ENCODE data around the gene UBE2S. TPM values are rescaled to one million over a fixed set of nuclear protein-coding genes. Genes with fewer than 3 reads are reported as not detected.

The UBE2S gene
- total and polyA plus RNA-seq, 10 of the 15 experiments (the other 5 are each of a cell fraction or from before 2014, with no cell fraction given): 2.3 to 640 (median 127) TPM

DNA sequence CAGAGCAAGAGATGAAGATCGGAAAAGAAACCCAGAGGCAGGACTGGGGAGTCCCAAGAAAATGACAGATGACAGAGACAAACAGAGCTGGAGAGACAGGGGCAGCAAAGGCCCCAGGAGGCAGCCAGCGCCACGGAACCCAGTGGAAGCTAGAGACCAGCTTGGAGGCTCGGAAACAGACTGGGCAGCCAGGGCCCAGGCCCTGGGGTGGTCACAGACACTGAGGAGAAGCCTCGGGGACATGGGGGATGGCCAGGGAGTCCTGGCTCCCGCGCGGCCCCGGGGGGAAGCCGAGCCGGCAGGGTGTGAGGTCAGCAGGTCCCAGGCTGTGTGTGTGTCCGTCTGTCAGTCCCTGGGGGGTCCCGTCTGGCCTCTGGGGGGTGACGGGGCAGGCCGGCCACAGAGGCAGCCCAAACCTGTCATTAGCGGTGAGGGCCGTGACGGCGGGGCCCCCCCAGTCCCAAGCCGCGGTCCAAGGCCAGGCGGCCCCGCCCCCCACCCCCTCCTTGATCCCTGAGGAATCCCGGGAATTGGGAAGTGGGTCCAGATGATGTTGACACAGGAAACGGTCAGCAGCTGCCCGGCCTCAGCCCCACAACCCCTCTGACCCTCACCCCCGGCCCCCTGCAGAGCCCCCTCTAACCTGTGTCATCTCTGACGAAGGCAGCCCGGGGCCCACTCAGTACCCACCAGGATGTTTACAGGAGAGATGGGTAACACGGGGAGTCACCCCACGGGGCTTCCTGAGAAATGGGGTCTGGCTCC is 33.4 kb downstream of the UBE2S start:
- CTCF ChIA-PET: no interaction called here
- Histone ChIP-seq H4K20me1 (ENCODE audit: control insufficient read depth, insufficient read depth) (no peaks in the 10 kb centered on the region), H2AFZ (ENCODE audit: control insufficient read depth, low read depth, low read length) (no peak overlapping the region), H3K4me2 (ENCODE audit: control insufficient read depth, insufficient read depth) (no peak overlapping the region), H3K27me3 (replicated peaks in 1 of 2; ENCODE audit: control insufficient read depth in 2 of 2, insufficient read depth in 2 of 2, low read length in 1 of 2) (peaks cover 3 to 4% of the 10 kb centered on the region in 2 experiments), H3K9ac (ENCODE audit: control insufficient read depth, insufficient read depth, low read length) (no peak overlapping the region), H3K36me3 (ENCODE audit: control insufficient read depth in 2 of 2, insufficient read depth in 2 of 2, low read length in 1 of 2) (no peaks in the 10 kb centered on the region), H3K27ac (ENCODE audit: control insufficient read depth, insufficient read depth) (no peak overlapping the region), H3K4me1 (ENCODE audit: control insufficient read depth, insufficient read depth, low read length) (no peaks in the 10 kb centered on the region), H3K79me2 (ENCODE audit: control insufficient read depth, insufficient read depth, low read length) (no peaks in the 10 kb centered on the region), H3K4me3 (no peak overlapping the region), H3K9me3 (replicated peaks; ENCODE audit: control insufficient read depth, insufficient read depth, low read length) (no peaks in the 10 kb centered on the region)
- no TSS peak for BruUV-seq (replicated peaks)
- in situ Hi-C loops (cut with MboI) (no loop called here), intact Hi-C loops (cut with micrococcal nuclease; ENCODE audit: unreplicated experiment) (no loop called here)
- FAIRE-seq (no peak), ATAC-seq (no peak; the same call in 2 of the 3 replicates), DNase-seq (ENCODE audit: low read depth, low spot score) (no peak)
- WGBS (ENCODE audit: insufficient coverage, insufficient replicate concordance, low lambda C conversion rate, missing lambda C conversion rate): 19% methylated on average over 14 of the region's 31 CpGs
- SMC1A ChIA-PET (ENCODE audit: uncharacterized antibody, unreplicated experiment): no interaction called here
- POLR2A ChIA-PET: no interaction called here
- RAD21 ChIA-PET (ENCODE audit: unreplicated experiment): no interaction called here
- TF ChIP-seq BRCA1 (IDR thresholded peaks at IDR 0.05; ENCODE audit: low read depth, low read length) (no peak), TBL1XR1 (IDR thresholded peaks at IDR 0.05; ENCODE audit: low read depth, low read length) (no peak), POLR2AphosphoS2 (IDR thresholded peaks at IDR 0.05; ENCODE audit: low read depth, low read length) (no peak), YY1 (IDR thresholded peaks at IDR 0.05; ENCODE audit: low read depth, low read length) (no peak), YBX1 (IDR thresholded peaks at IDR 0.05) (no peak), IKZF2 (IDR thresholded peaks at IDR 0.05) (no peak), SUPT20H (IDR thresholded peaks at IDR 0.05; ENCODE audit: borderline replicate concordance, control insufficient read depth, low read depth, low read length) (no peak), SIN3A (IDR thresholded peaks at IDR 0.05; ENCODE audit: low read depth, low read length) (no peak), ETV6 (conservative IDR thresholded peaks at IDR 0.05 in 1 of 2, IDR thresholded peaks at IDR 0.05 in 1 of 2; ENCODE audit: borderline replicate concordance in 1 of 2, low read depth in 1 of 2) (no peak)
- TF ChIP-seq, protein P1, sequence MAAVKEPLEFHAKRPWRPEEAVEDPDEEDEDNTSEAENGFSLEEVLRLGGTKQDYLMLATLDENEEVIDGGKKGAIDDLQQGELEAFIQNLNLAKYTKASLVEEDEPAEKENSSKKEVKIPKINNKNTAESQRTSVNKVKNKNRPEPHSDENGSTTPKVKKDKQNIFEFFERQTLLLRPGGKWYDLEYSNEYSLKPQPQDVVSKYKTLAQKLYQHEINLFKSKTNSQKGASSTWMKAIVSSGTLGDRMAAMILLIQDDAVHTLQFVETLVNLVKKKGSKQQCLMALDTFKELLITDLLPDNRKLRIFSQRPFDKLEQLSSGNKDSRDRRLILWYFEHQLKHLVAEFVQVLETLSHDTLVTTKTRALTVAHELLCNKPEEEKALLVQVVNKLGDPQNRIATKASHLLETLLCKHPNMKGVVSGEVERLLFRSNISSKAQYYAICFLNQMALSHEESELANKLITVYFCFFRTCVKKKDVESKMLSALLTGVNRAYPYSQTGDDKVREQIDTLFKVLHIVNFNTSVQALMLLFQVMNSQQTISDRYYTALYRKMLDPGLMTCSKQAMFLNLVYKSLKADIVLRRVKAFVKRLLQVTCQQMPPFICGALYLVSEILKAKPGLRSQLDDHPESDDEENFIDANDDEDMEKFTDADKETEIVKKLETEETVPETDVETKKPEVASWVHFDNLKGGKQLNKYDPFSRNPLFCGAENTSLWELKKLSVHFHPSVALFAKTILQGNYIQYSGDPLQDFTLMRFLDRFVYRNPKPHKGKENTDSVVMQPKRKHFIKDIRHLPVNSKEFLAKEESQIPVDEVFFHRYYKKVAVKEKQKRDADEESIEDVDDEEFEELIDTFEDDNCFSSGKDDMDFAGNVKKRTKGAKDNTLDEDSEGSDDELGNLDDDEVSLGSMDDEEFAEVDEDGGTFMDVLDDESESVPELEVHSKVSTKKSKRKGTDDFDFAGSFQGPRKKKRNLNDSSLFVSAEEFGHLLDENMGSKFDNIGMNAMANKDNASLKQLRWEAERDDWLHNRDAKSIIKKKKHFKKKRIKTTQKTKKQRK (IDR thresholded peaks at IDR 0.05; ENCODE audit: low read depth, low read length): no peak
- TF ChIP-seq, protein P2, sequence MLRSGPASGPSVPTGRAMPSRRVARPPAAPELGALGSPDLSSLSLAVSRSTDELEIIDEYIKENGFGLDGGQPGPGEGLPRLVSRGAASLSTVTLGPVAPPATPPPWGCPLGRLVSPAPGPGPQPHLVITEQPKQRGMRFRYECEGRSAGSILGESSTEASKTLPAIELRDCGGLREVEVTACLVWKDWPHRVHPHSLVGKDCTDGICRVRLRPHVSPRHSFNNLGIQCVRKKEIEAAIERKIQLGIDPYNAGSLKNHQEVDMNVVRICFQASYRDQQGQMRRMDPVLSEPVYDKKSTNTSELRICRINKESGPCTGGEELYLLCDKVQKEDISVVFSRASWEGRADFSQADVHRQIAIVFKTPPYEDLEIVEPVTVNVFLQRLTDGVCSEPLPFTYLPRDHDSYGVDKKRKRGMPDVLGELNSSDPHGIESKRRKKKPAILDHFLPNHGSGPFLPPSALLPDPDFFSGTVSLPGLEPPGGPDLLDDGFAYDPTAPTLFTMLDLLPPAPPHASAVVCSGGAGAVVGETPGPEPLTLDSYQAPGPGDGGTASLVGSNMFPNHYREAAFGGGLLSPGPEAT (IDR thresholded peaks at IDR 0.05; ENCODE audit: low read depth): no peak
- TF ChIP-seq, protein P3, sequence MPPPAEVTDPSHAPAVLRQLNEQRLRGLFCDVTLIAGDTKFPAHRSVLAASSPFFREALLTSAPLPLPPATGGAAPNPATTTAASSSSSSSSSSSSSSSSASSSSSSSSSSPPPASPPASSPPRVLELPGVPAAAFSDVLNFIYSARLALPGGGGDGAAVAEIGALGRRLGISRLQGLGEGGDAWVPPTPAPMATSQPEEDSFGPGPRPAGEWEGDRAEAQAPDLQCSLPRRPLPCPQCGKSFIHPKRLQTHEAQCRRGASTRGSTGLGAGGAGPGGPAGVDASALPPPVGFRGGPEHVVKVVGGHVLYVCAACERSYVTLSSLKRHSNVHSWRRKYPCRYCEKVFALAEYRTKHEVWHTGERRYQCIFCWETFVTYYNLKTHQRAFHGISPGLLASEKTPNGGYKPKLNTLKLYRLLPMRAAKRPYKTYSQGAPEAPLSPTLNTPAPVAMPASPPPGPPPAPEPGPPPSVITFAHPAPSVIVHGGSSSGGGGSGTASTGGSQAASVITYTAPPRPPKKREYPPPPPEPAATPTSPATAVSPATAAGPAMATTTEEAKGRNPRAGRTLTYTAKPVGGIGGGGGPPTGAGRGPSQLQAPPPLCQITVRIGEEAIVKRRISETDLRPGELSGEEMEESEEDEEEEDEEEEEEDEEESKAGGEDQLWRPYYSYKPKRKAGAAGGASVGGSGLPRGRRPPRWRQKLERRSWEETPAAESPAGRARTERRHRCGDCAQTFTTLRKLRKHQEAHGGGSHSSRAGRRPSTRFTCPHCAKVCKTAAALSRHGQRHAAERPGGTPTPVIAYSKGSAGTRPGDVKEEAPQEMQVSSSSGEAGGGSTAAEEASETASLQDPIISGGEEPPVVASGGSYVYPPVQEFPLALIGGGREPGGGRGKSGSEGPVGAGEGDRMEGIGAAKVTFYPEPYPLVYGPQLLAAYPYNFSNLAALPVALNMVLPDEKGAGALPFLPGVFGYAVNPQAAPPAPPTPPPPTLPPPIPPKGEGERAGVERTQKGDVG (CRISPR knock-in tag; IDR thresholded peaks at IDR 0.05): no peak
